GM12872 (cell line): ENCODE measurements around the gene SYNGR4.

Experiments
- CTCF ChIP-seq: IDR thresholded peaks from 3 replicates; pipeline ENCODE4 v1.5.1; 2011; ENCODE audit warnings: low read depth, mild to moderate bottlenecking, low read length, moderate library complexity; ENCODE audit not compliant: insufficient read depth

Gene SYNGR4

GRCh38 chr19:48346191-48346590 lies 18.0 kb upstream of the SYNGR4 start:
- TF ChIP-seq CTCF = no peak

- no peak for TF ChIP-seq CTCF
These were observed 16.1 kb upstream of the SYNGR4 start for GRCh38 chr19:48348045-48348444.

GRCh38 chr19:48348737-48349136 lies 15.4 kb upstream of the SYNGR4 start:
- no peak for TF ChIP-seq CTCF

- no peak for TF ChIP-seq CTCF
These were observed 13.3 kb upstream of the SYNGR4 start for GRCh38 chr19:48350856-48351255.

GRCh38 chr19:48351341-48351752 lies 12.8 kb upstream of the SYNGR4 start:
- TF ChIP-seq CTCF = peak; percentile 94

- no peak for TF ChIP-seq CTCF
These were observed 10.5 kb upstream of the SYNGR4 start for GRCh38 chr19:48353677-48354076.

- TF ChIP-seq CTCF = no peak
These were observed 9.7 kb upstream of the SYNGR4 start for GRCh38 chr19:48354332-48354992.
